Hepatocyte (in vitro differentiated cells): ENCODE data around the gene TEPSIN. TPM values are rescaled to one million over a fixed set of nuclear protein-coding genes. Genes with fewer than 3 reads are reported as not detected.

Source experiments
- DNase-seq: peaks from one replicate; pipeline ENCODE4 v3.0.0-alpha.2; 2016; ENCODE audit warnings: low spot score
- H2AFZ ChIP-seq: fragments of 200-600 bp; sonication (generic); 2 replicates; pipeline ENCODE4 v1.6.0; 2016; ENCODE audit warnings: antibody characterized with exemption, mild to moderate bottlenecking
- H3K27ac ChIP-seq: fragments of 200-600 bp; sonication (generic); 2 replicates; pipeline ENCODE4 v1.5.1; 2016; ENCODE audit warnings: mild to moderate bottlenecking
- H3K27me3 ChIP-seq: fragments of 200-600 bp; sonication (generic); 2 replicates; pipeline ENCODE4 v1.6.1; 2016
- H3K36me3 ChIP-seq: fragments of 200-600 bp; sonication (generic); replicated peaks from 2 replicates; pipeline ENCODE4 v1.5.1; 2016; ENCODE audit warnings: low read depth; ENCODE audit not compliant: insufficient read depth
- H3K4me1 ChIP-seq: fragments of 200-600 bp; sonication (generic); 2 replicates; pipeline ENCODE4 v1.5.1; 2016; ENCODE audit warnings: mild to moderate bottlenecking, moderate library complexity; ENCODE audit not compliant: insufficient read depth
- H3K4me2 ChIP-seq: fragments of 200-600 bp; sonication (generic); 2 replicates; pipeline ENCODE4 v1.6.0; 2016
- H3K4me3 ChIP-seq: fragments of 200-600 bp; sonication (generic); 2 replicates; pipeline ENCODE4 v1.5.1; 2016; ENCODE audit warnings: mild to moderate bottlenecking
- H3K79me2 ChIP-seq: fragments of 200-600 bp; sonication (generic); 2 replicates; pipeline ENCODE4 v1.6.0; 2017; ENCODE audit warnings: mild to moderate bottlenecking
- H3K9me2 ChIP-seq: fragments of 200-600 bp; sonication (generic); replicated peaks from 2 replicates; pipeline ENCODE4 v1.6.0; 2017; ENCODE audit warnings: mild to moderate bottlenecking; ENCODE audit not compliant: insufficient read depth
- H3K9me3 ChIP-seq: fragments of 200-600 bp; sonication (generic); 2 replicates; pipeline ENCODE4 v1.5.1; 2016; ENCODE audit warnings: low read depth, mild to moderate bottlenecking
- H4K20me1 ChIP-seq: fragments of 200-600 bp; sonication (generic); 2 replicates; pipeline ENCODE4 v1.6.0; 2016; ENCODE audit warnings: mild to moderate bottlenecking; ENCODE audit not compliant: insufficient read depth, poor library complexity, severe bottlenecking
- CTCF ChIP-seq: fragments of 200-600 bp; sonication (generic); IDR thresholded peaks from 2 replicates; pipeline ENCODE4 v1.5.1; 2016; ENCODE audit warnings: antibody characterized with exemption, mild to moderate bottlenecking; ENCODE audit not compliant: poor library complexity
- EZH2 ChIP-seq: fragments of 200-600 bp; sonication (generic); IDR thresholded peaks from 2 replicates; pipeline ENCODE4 v1.6.1; 2016; ENCODE audit warnings: antibody characterized with exemption, mild to moderate bottlenecking, borderline replicate concordance
- EZH2phosphoT487 ChIP-seq: fragments of 200-600 bp; sonication (generic); IDR thresholded peaks from one replicate; pipeline ENCODE4 v1.6.1; 2018; ENCODE audit warnings: antibody characterized with exemption, mild to moderate bottlenecking, low read depth, moderate library complexity; ENCODE audit not compliant: unreplicated experiment, severe bottlenecking
- WGBS: methylation state at CpG from one replicate; pipeline ENCODE4 v1.1.6; 2016; ENCODE audit warnings: low lambda C conversion rate; ENCODE audit errors: missing lambda C conversion rate; 5-methylcytosine and 5-hydroxymethylcytosine counted together
- polyA plus RNA-seq: library from polyadenylated mRNA; unstranded; fragments of >200 nt; fragmentation: Nextera tagmentation; extraction: Ambion mirVana; gene quantifications from 2 replicates; pipeline ENCODE4 v1.2.1, GENCODE V29; 2016
- total RNA-seq: library from RNA; depleted of rRNA; stranded (reverse); fragments of >200 nt; gene quantifications from 2 replicates; pipeline ENCODE4 v1.2.3, GENCODE V29; 2014

Gene TEPSIN
- total and polyA plus RNA-seq, 2 experiments from 2014 or later: 34.1 to 44.3 TPM

GRCh38 chr17:81272616-81273015, 33.8 kb upstream of the TEPSIN start:
- Histone ChIP-seq H3K9me2 (no peaks in the 10 kb centered on the region), H4K20me1 (no peaks in the 10 kb centered on the region), H3K4me2 (no peak overlapping the region), H3K27me3 (no peaks in the 10 kb centered on the region), H3K9me3 (no peaks in the 10 kb centered on the region), H3K4me1 (no peaks in the 10 kb centered on the region), H3K4me3 (no peak overlapping the region), H2AFZ (no peak overlapping the region), H3K79me2 (no peaks in the 10 kb centered on the region), H3K36me3 (no peaks in the 10 kb centered on the region), H3K27ac (no peak overlapping the region)
- 83% methylated on average over 12 of the region's 12 CpGs for WGBS
- TF ChIP-seq EZH2 (no peak), EZH2phosphoT487 (no peak), CTCF (no peak)
- DNase-seq: no peak

- Histone ChIP-seq H3K36me3 (no peaks in the 10 kb centered on the region), H3K4me3 (no peak overlapping the region), H2AFZ (no peak overlapping the region), H3K9me2 (no peaks in the 10 kb centered on the region), H3K4me1 (no peaks in the 10 kb centered on the region), H3K4me2 (no peak overlapping the region), H3K27ac (no peak overlapping the region), H3K27me3 (no peaks in the 10 kb centered on the region), H4K20me1 (no peaks in the 10 kb centered on the region), H3K79me2 (no peaks in the 10 kb centered on the region), H3K9me3 (no peaks in the 10 kb centered on the region)
- WGBS: 97% methylated on average over 12 of the region's 12 CpGs
- no peak for TF ChIP-seq EZH2
- TF ChIP-seq EZH2phosphoT487: no peak
- TF ChIP-seq CTCF: no peak
- DNase-seq: no peak
Measured at GRCh38 chr17:81271226-81271625, 32.4 kb upstream of the TEPSIN start.

- Histone ChIP-seq H3K27me3 (no peaks in the 10 kb centered on the region), H3K79me2 (no peaks in the 10 kb centered on the region), H3K27ac (no peak overlapping the region), H3K4me3 (no peak overlapping the region), H3K9me2 (no peaks in the 10 kb centered on the region), H3K4me1 (no peaks in the 10 kb centered on the region), H3K4me2 (no peak overlapping the region), H3K9me3 (no peaks in the 10 kb centered on the region), H4K20me1 (no peaks in the 10 kb centered on the region), H3K36me3 (no peaks in the 10 kb centered on the region), H2AFZ (no peak overlapping the region)
- 96% methylated on average over 18 of the region's 18 CpGs for WGBS
- no peak for TF ChIP-seq CTCF
- TF ChIP-seq EZH2: no peak
- TF ChIP-seq EZH2phosphoT487: no peak
- DNase-seq: no peak
Measured at GRCh38 chr17:81270279-81270678, 31.4 kb upstream of the TEPSIN start.
